Smooth muscle cell (in vitro differentiated cells): ENCODE results near the gene ZNF3. TPM values are rescaled to one million over a fixed set of nuclear protein-coding genes. Genes with fewer than 3 reads are reported as not detected.
A peak's percentile ranks its signal among the peaks of the same experiment; 100 is the strongest.

Experiments used
- DNase-seq: peaks from one replicate; lab custom pipeline; 2025; ENCODE audit not compliant: unreplicated experiment; lab: John Stamatoyannopoulos, UW
- H2AFZ ChIP-seq: fragments of 200-600 bp; sonication (generic); 2 replicates; pipeline ENCODE4 v1.6.0; 2016; ENCODE audit warnings: antibody characterized with exemption, low read depth, mild to moderate bottlenecking
- H3F3A ChIP-seq: fragments of 200-600 bp; sonication (generic); 2 replicates; pipeline ENCODE4 v1.6.0; 2017; ENCODE audit warnings: antibody characterized with exemption, low read depth
- H3K27ac ChIP-seq: fragments of 200-600 bp; sonication (generic); 2 replicates; pipeline ENCODE4 v1.5.1; 2016; ENCODE audit warnings: low read depth, mild to moderate bottlenecking
- H3K27me3 ChIP-seq: fragments of 200-600 bp; sonication (generic); 2 replicates; pipeline ENCODE4 v1.6.1; 2016; ENCODE audit warnings: low read depth, mild to moderate bottlenecking
- H3K36me3 ChIP-seq: fragments of 200-600 bp; sonication (generic); 2 replicates; pipeline ENCODE4 v1.5.1; 2016; ENCODE audit warnings: low read depth
- H3K4me1 ChIP-seq: fragments of 200-600 bp; sonication (generic); 2 replicates; pipeline ENCODE4 v1.5.1; 2016; ENCODE audit warnings: low read depth
- H3K4me2 ChIP-seq: fragments of 200-600 bp; sonication (generic); 2 replicates; pipeline ENCODE4 v1.6.0; 2016; ENCODE audit warnings: mild to moderate bottlenecking
- H3K4me3 ChIP-seq: fragments of 200-600 bp; sonication (generic); 2 replicates; pipeline ENCODE4 v1.5.1; 2016; ENCODE audit warnings: mild to moderate bottlenecking
- H3K79me2 ChIP-seq: fragments of 200-600 bp; sonication (generic); 2 replicates; pipeline ENCODE4 v1.6.0; 2016; ENCODE audit warnings: low read depth, mild to moderate bottlenecking
- H3K9ac ChIP-seq: fragments of 200-600 bp; sonication (generic); 2 replicates; pipeline ENCODE4 v1.6.0; 2016; ENCODE audit warnings: low read depth
- H3K9me3 ChIP-seq: fragments of 200-600 bp; sonication (generic); replicated peaks from 2 replicates; pipeline ENCODE4 v1.5.1; 2016; ENCODE audit warnings: low read depth
- H4K20me1 ChIP-seq: fragments of 200-600 bp; sonication (generic); 2 replicates; pipeline ENCODE4 v1.6.0; 2016; ENCODE audit warnings: low read depth
- CTCF ChIP-seq: fragments of 200-600 bp; sonication (generic); IDR thresholded peaks from 2 replicates; pipeline ENCODE4 v1.5.1; 2017; ENCODE audit warnings: borderline replicate concordance, mild to moderate bottlenecking, antibody characterized with exemption; ENCODE audit not compliant: insufficient read depth, poor library complexity, severe bottlenecking
- WGBS: methylation state at CpG from one replicate; pipeline ENCODE4 v1.1.7; 2016; ENCODE audit warnings: low lambda C conversion rate; 5-methylcytosine and 5-hydroxymethylcytosine counted together
- polyA plus RNA-seq: library from polyadenylated mRNA; unstranded; fragments of >200 nt; fragmentation: Nextera tagmentation; extraction: Ambion mirVana; gene quantifications from 2 replicates; pipeline ENCODE4 v1.2.1, GENCODE V29; 2016
- total RNA-seq: library from RNA; depleted of rRNA; stranded (reverse); fragments of >200 nt; gene quantifications from 2 replicates; pipeline ENCODE4 v1.2.3, GENCODE V29; 2014

ZNF3 gene
- total and polyA plus RNA-seq, 2 experiments from 2014 or later: 21.6 to 22.0 TPM

GRCh38 chr7:100088621-100089457 lies 7.3 kb upstream of the ZNF3 start, which contains the start of gene COPS6:
COPS6 (plus strand) TSS chr7:100088969; CDS start chr7:100088991, 22 bp downstream.
- H3F3A ChIP-seq: peaks cover 68% of the 10 kb centered on the region
- no peaks in the 10 kb centered on the region for H4K20me1 ChIP-seq
- H2AFZ ChIP-seq: peak within 1 kb of the TSS; percentile 71
- 1% methylated on average over 59 of the region's 68 CpGs for WGBS
- no peaks in the 10 kb centered on the region for H3K27me3 ChIP-seq
- DNase-seq: peak; percentile 52
- no peaks in the 10 kb centered on the region for H3K9me3 ChIP-seq
- TF ChIP-seq CTCF: no peak
- peak within 1 kb of the TSS; percentile 91 for H3K27ac ChIP-seq
- peak within 1 kb of the TSS; percentile 74 for H3K9ac ChIP-seq
- H3K4me2 ChIP-seq: peak within 1 kb of the TSS; percentile 88
- H3K79me2 ChIP-seq: peaks cover 3% of the 10 kb centered on the region
- no peaks in the 10 kb centered on the region for H3K36me3 ChIP-seq
- H3K4me1 ChIP-seq: peaks cover 9% of the 10 kb centered on the region
- H3K4me3 ChIP-seq: peak within 1 kb of the TSS; percentile 72

DNA sequence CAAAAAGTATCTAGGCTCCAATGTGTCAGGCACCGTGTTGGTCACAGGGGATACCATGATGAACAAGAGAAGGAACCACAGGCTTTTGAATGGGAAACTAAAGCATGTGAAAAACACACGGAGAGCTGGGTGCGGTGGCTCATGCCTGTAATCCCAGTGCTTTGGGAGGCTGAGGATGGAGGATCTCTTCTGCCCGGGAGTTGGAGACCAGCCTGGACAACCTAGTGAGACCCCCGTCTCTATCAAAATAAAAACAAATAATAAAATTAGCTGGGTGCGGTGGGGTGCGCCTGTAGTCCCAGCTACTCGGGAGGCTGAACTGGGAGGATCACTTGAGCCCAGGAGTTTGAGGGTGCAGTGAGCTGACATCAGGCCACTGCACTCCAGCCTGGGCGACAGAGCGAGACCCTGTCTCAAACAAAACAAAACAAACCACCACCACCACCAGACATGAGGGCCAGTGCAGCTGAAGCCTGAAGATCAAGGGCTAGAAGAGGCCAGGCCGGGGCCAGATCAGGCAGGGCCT lies 6.6 kb upstream of the ZNF3 start:
- Histone ChIP-seq H3K4me1 (peaks cover 9% of the 10 kb centered on the region), H3K9me3 (no peaks in the 10 kb centered on the region), H3K79me2 (peaks cover 3% of the 10 kb centered on the region), H3K4me3 (peak overlapping the region; percentile 72), H4K20me1 (no peaks in the 10 kb centered on the region), H3K4me2 (peak overlapping the region; percentile 88), H3K36me3 (no peaks in the 10 kb centered on the region), H3K27ac (peak overlapping the region; percentile 91), H3K9ac (peak overlapping the region; percentile 74), H3K27me3 (no peaks in the 10 kb centered on the region), H2AFZ (peak overlapping the region; percentile 71), H3F3A (peaks cover 66% of the 10 kb centered on the region)
- no peak for TF ChIP-seq CTCF
- WGBS: 80% methylated on average over 11 of the region's 11 CpGs
- no peak for DNase-seq

DNA sequence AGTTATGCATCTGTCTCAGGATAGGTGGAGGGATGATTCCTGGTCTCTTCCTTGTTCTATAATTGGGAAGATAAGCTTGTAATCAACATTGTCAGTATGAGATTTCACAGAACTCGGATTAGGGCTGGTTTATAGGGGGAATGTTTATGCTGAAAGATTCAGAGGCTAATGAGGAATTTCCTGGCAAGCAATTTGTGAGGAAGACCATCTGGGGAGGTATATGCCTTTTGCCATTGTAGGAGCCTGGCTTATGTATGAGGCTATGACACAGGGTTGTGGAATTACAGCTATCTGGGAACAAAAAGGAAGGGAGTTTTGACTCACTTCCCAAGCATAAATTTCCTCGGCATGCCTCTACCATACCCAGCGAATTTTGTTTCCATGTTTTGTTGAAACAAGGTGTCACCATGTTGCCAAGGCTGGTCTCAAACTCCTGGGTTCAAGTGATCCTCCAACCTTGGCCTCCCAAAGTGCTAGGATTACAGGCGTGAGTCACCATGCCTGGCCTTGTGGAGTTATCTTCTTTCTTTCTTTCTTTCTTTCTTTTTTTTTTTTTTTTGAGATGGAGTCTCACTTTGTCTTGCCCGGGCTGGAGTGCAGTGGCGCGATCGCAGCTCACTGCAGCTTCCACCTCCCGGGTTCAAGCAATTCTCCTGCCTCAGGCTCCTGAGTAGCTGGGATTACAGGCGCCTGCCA lies 5.7 kb upstream of the ZNF3 start:
- Histone ChIP-seq H3K4me1 (peaks cover 9% of the 10 kb centered on the region), H3K27me3 (no peaks in the 10 kb centered on the region), H3K4me3 (no peak overlapping the region), H3K27ac (peak overlapping the region; percentile 91), H3K79me2 (peaks cover 3% of the 10 kb centered on the region), H4K20me1 (no peaks in the 10 kb centered on the region), H3F3A (peaks cover 58% of the 10 kb centered on the region), H3K36me3 (no peaks in the 10 kb centered on the region), H3K9me3 (no peaks in the 10 kb centered on the region), H3K9ac (peak overlapping the region; percentile 65), H3K4me2 (peak overlapping the region; percentile 88), H2AFZ (no peak overlapping the region)
- WGBS: 31% methylated on average over 9 of the region's 10 CpGs
- no peak for TF ChIP-seq CTCF
- no peak for DNase-seq
